ENCODE results near the gene RABGAP1L.

DNA sequence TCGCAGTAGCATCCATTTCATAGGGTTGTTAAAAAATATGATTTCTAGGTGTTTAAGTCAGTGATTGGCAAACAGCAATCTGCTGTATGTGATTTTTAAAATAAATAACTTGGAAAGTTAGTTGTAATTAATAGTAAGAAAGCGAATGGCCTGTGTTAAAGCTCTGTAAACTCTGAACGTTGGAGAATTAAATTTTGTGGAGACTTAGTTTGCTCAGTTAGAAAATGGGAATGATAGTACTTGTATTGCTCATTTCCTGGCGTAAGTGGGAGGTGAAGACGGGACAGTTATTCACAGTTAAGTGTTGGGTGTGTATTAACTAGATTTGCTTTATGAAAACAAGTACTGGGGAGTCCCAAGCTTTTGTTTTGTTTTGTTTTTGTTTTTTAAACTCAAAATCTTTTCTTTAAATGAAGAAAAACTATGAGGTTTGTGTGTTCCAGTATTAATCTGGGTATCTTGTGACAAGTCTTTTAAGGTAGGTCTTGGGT, 841.4 kb downstream of the RABGAP1L start:
- TF ChIP-seq, protein P1, sequence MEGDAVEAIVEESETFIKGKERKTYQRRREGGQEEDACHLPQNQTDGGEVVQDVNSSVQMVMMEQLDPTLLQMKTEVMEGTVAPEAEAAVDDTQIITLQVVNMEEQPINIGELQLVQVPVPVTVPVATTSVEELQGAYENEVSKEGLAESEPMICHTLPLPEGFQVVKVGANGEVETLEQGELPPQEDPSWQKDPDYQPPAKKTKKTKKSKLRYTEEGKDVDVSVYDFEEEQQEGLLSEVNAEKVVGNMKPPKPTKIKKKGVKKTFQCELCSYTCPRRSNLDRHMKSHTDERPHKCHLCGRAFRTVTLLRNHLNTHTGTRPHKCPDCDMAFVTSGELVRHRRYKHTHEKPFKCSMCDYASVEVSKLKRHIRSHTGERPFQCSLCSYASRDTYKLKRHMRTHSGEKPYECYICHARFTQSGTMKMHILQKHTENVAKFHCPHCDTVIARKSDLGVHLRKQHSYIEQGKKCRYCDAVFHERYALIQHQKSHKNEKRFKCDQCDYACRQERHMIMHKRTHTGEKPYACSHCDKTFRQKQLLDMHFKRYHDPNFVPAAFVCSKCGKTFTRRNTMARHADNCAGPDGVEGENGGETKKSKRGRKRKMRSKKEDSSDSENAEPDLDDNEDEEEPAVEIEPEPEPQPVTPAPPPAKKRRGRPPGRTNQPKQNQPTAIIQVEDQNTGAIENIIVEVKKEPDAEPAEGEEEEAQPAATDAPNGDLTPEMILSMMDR (IDR thresholded peaks at IDR 0.05): no peak
- no peak for TF ChIP-seq POLR2A (IDR thresholded peaks at IDR 0.05)

Measured in body of pancreas (tissue), 4 donors.